T-helper 17 cell (primary cell): ENCODE data around the gene CCNT2. TPM values are rescaled to one million over a fixed set of nuclear protein-coding genes. Genes with fewer than 3 reads are reported as not detected.

ENCODE experiments used
- ATAC-seq: fragments of 150-1000 bp; cut with Tn5 transposase; 2 replicates; pipeline ENCODE4 v1.10.0; 2021; ENCODE audit warnings: mild to moderate bottlenecking, moderate library complexity
- DNase-seq, 3 donors: peaks; one replicate each; pipeline versions ENCODE4 v3.0.0 to v3.0.0-alpha.2; 2020 to 2021
- H3K9me3 ChIP-seq: one replicate; pipeline ENCODE4 v1.7.0; 2013; ENCODE audit warnings: low read length, mild to moderate bottlenecking; ENCODE audit not compliant: control insufficient read depth, poor library complexity, severe bottlenecking
- H3K27ac Mint-ChIP-seq: one replicate; pipeline ENCODE4 v1.8.0; 2022; ENCODE audit warnings: mild to moderate bottlenecking, moderate library complexity, mixed read lengths
- H3K27me3 Mint-ChIP-seq: one replicate; pipeline ENCODE4 v1.8.0; 2022; ENCODE audit warnings: mixed read lengths
- H3K36me3 Mint-ChIP-seq: one replicate; pipeline ENCODE4 v1.8.0; 2022; ENCODE audit warnings: low read depth, mixed read lengths
- H3K4me1 Mint-ChIP-seq: one replicate; pipeline ENCODE4 v1.8.0; 2022; ENCODE audit warnings: mild to moderate bottlenecking, mixed read lengths
- H3K4me3 Mint-ChIP-seq: one replicate; pipeline ENCODE4 v1.8.0; 2022; ENCODE audit warnings: mild to moderate bottlenecking, moderate library complexity, mixed read lengths
- total RNA-seq, 4 donors: library from RNA in 2 of 4; stranded (reverse) in 2 of 4; gene quantifications; one replicate each; pipeline ENCODE4 v1.2.3 and lab custom pipeline; 2022 to 2026

CCNT2 gene
- total RNA-seq, 2 donors from 2014 or later: 56.9 to 80.5 TPM

DNA sequence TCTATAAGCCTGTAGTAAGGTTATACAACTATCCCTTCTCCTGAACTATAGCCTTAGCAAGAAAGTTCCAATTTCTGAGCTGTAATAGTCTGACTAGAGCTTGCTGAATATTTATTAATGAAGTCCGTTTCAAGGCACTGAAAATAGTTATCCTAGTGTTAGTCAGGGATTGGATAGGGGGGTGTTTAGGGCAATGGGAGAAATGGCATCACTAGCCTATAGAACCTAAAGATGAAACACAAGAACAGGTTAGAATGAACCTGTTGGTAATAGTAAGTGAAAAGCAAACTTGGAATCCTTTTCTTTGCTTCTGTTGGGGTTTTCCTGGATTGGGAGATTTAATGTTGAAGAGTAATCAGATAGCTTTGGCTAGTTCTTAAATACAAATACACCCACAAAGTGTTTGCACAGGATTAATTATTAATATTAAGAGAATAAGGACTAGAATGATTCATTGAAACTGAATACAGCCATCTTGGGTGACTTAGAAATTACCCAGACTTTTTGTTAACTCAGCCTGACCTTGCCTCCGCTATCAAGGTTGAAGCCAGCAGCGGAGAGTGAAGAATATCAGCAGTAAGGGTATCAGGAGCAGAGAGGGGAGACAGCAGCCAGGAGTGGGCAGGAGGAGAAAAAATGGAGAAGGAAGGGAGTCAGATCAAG, 14.4 kb downstream of the CCNT2 start:
- no peak for ATAC-seq
- Mint-ChIP-seq H3K36me3 (peaks cover 5% of the 10 kb centered on the region), H3K4me1 (peaks cover 43% of the 10 kb centered on the region), H3K27me3 (no peaks in the 10 kb centered on the region), H3K4me3 (peak overlapping the region; percentile 68), H3K27ac (peak overlapping the region; percentile 83)
- no peaks in the 10 kb centered on the region for H3K9me3 ChIP-seq
- DNase-seq: no peak

DNA sequence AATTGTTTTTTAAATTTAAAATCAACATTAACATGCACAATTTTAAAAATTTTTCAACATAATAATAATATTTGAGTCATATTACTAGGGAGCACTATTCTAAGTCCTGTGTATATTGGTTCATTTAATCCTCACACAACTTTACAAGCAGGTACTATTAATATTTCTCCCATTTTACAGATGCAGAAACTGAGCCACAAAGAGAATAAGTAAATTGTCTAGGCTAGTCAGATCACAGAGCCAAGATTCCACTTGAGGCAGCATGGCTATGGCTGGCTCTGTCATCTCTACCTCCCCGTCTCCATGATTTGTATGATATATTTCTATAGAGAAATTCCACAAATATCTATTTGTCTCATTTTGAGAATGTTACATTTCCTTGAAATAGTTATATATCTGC, 15.1 kb downstream of the CCNT2 start:
- DNase-seq (no peak), ATAC-seq (no peak)
- H3K36me3 Mint-ChIP-seq: peaks cover 5% of the 10 kb centered on the region
- peaks cover 40% of the 10 kb centered on the region for H3K4me1 Mint-ChIP-seq
- H3K4me3 Mint-ChIP-seq: no peak overlapping the region
- H3K27ac Mint-ChIP-seq: peak overlapping the region; percentile 83
- no peaks in the 10 kb centered on the region for H3K9me3 ChIP-seq
- no peaks in the 10 kb centered on the region for H3K27me3 Mint-ChIP-seq

DNA sequence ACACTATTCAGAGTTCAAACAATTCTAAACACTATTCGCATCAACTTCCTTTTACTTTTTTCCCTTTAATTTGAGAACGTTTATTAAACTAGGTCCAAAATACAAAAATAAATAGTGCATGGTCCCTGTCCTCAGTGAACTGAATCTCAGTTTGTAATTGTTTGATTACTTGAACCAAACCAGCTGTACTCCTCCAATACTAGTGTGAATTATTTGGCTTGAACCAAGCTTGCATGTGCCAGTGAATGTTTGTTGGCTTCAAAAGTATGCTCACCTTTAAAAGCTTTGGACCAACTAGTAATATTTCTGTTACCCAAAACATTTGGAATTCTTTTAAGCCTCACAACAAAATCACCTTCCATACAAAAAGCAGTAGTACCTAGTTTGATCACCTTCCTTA, 15.5 kb downstream of the CCNT2 start:
- peak overlapping the region; percentile 11 for H3K27ac Mint-ChIP-seq
- no peaks in the 10 kb centered on the region for H3K27me3 Mint-ChIP-seq
- peaks cover 5% of the 10 kb centered on the region for H3K36me3 Mint-ChIP-seq
- DNase-seq (no peak), ATAC-seq (no peak)
- peaks cover 39% of the 10 kb centered on the region for H3K4me1 Mint-ChIP-seq
- no peaks in the 10 kb centered on the region for H3K9me3 ChIP-seq
- no peak overlapping the region for H3K4me3 Mint-ChIP-seq

DNA sequence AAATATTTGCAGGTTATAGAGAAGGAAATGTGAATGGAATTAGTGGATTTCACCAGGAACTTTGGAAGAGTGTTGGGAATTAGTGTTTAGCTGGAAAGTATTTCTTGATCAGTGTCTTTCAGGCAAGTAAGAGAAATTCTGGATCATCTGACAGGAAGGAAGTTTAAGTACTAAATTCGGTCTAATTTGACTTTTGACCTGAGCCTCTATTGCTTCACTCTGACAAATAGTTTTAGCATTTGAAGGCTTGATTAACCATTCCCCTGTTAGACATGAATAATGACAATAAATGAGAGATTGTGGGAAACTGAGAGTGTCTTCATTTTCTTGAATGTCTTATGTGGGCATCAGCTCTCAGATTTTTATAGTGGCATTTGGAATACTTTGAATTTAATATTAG, 16.0 kb downstream of the CCNT2 start:
- DNase-seq: no peak
- Mint-ChIP-seq H3K4me3 (no peak overlapping the region), H3K27me3 (no peaks in the 10 kb centered on the region), H3K27ac (peak overlapping the region; percentile 11), H3K4me1 (peaks cover 38% of the 10 kb centered on the region), H3K36me3 (peaks cover 5% of the 10 kb centered on the region)
- no peak for ATAC-seq
- no peaks in the 10 kb centered on the region for H3K9me3 ChIP-seq

DNA sequence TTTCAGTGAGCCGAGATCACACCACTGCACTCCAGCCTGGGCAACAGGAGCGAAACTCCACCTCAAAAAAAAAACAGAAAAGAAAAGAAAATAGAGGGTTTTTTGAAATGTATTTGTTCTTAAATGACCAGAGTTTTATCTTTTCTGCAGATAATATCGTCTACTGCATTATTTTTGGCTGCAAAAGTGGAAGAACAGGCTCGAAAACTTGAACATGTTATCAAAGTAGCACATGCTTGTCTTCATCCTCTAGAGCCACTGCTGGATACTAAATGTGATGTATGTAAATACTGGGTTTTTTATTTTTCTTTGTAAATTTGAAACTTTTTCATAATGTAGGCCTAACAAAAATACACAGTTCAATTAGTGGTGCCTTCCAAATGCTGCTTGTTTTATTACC, 18.1 kb downstream of the CCNT2 start:
- no peak overlapping the region for H3K4me3 Mint-ChIP-seq
- peaks cover 7% of the 10 kb centered on the region for H3K36me3 Mint-ChIP-seq
- H3K4me1 Mint-ChIP-seq: peaks cover 21% of the 10 kb centered on the region

DNA sequence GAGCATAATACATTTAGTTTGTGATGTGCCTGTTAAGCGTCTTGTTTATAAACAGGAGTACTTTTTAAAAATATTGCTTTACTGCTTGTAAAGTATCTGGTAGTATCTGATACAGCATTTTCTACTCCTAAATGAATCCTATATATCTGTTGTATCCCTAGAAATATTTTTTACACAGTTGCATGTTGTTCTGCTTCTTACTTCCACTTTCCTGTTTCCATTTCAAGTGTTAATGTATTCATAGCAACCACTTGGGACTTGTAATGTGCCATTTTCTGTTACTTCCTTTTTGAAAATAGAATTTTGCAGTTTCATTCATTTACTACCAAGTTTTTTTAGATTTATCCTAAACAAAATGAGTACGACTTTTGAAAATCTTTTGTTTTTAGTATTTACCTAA, 24.9 kb downstream of the CCNT2 start:
- H3K36me3 Mint-ChIP-seq: peaks cover 2% of the 10 kb centered on the region
- peaks cover 7% of the 10 kb centered on the region for H3K4me1 Mint-ChIP-seq
- ATAC-seq: no peak
- H3K27me3 Mint-ChIP-seq: no peaks in the 10 kb centered on the region
- H3K9me3 ChIP-seq: no peaks in the 10 kb centered on the region
- no peak overlapping the region for H3K4me3 Mint-ChIP-seq
- no peak for DNase-seq
- no peak overlapping the region for H3K27ac Mint-ChIP-seq

More for the DNA sequence above, 18.1 kb downstream of the CCNT2 start:
- DNase-seq (no peak), ATAC-seq (no peak)
- Mint-ChIP-seq H3K27ac (no peak overlapping the region), H3K27me3 (no peaks in the 10 kb centered on the region)
- no peaks in the 10 kb centered on the region for H3K9me3 ChIP-seq

DNA sequence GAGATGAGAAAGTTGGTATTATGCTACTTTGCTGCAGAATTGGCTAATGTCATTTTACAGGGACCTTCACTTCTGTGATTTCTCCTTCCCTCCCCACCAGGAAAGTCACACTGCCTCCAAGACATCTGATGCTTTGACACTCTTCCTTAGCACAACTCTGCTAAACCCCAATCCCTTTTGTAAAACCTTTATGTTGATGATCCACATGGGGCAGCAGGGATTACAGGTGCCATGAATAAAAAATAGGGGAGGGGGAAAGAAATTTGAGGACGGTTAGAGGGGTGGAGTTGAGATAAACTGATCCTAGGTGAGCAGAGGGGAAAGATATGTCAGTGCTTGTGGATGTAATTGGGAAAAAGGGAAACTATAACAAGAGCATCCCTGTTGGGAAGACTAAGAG, 26.4 kb downstream of the CCNT2 start:
- peaks cover 3% of the 10 kb centered on the region for H3K36me3 Mint-ChIP-seq
- no peak for DNase-seq

DNA sequence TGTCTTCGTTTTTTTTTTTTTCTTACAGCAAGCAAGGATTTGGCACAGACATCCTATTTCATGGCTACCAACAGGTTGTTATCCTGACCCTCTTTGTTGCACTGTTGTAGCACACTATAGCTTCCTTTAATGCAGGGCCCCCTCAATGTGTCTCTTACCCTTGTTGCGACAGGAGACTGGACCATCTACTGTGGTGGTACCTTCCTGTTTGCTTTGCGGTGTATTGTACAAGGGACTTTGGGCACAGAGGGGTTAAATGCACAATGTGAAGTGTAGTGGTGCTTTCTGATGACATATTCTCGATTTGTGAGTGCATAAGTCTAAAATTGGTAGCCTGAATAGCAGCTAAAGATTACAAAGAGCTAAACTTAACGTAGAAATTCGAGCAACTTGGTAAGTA, 27.5 kb downstream of the CCNT2 start:
- no peak for ATAC-seq
- Mint-ChIP-seq H3K36me3 (peaks cover 2% of the 10 kb centered on the region), H3K27ac (peak overlapping the region; percentile 49), H3K4me3 (no peak overlapping the region), H3K27me3 (no peaks in the 10 kb centered on the region), H3K4me1 (peaks cover 10% of the 10 kb centered on the region)
- no peak for DNase-seq
- H3K9me3 ChIP-seq: no peaks in the 10 kb centered on the region

More for the DNA sequence above, 26.4 kb downstream of the CCNT2 start:
- Mint-ChIP-seq H3K27me3 (no peaks in the 10 kb centered on the region), H3K4me3 (peak overlapping the region; percentile 7), H3K27ac (peak overlapping the region; percentile 49), H3K4me1 (peaks cover 8% of the 10 kb centered on the region)
- H3K9me3 ChIP-seq: no peaks in the 10 kb centered on the region
- ATAC-seq: no peak

DNA sequence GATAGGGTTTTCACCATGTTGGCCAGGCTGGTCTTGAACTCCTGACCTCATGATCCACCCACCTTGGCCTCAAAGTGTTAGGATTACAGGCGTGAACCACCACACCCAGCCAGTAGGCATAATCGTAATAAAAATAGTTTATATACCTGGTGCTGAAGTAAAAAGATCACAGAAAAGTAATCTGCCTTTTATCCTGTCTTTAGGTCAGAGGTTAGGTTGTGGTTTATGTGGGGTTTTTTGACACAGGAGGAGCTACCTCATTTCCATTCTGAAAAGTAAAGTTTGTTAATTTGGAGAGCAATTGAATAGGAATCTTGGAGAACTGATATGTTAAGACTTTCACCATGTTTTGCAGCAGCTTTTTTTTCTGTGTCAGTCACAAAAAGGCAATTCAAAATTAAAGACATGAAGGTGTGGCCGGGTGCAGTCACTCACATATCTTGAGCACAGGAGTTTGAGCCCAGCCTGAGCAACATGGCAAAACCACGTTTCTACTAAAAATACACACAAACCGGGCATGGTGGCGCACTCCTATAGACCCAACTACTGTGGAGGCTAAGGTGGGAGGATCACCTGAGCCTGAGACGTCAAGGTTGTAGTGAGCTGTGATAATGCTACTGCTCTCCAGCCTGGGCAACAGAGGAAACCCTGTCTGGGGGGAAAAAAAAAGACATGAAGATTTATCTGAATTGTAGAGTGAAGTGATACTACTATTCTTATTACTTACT, 31.5 kb downstream of the CCNT2 start:
- Mint-ChIP-seq H3K4me3 (no peak overlapping the region), H3K4me1 (peaks cover 12% of the 10 kb centered on the region), H3K27ac (peak overlapping the region; percentile 54), H3K36me3 (peaks cover 10% of the 10 kb centered on the region), H3K27me3 (no peaks in the 10 kb centered on the region)
- DNase-seq (no peak), ATAC-seq (peak; percentile 61)
- no peaks in the 10 kb centered on the region for H3K9me3 ChIP-seq

DNA sequence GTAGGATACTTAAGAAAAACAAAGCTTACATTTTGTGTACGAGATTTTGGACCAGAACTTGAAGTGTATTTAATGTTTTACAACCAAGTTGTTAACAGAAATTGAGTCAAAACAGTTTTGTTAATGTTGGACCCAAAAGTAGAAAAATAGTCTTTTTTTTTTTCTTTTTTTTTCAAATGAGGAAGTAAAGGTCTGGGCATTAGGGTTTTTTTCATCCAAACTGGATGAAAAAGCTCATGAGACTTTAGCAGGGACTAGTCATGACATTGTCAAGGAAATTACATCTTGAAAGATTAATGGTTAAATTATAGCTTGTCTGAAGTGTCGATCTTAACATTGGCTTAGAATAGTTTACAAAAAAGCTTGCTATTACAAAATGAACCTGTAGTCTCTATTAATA, 32.3 kb downstream of the CCNT2 start:
- peaks cover 12% of the 10 kb centered on the region for H3K4me1 Mint-ChIP-seq
- no peak overlapping the region for H3K4me3 Mint-ChIP-seq
- peaks cover 10% of the 10 kb centered on the region for H3K36me3 Mint-ChIP-seq
- no peak overlapping the region for H3K27ac Mint-ChIP-seq
- H3K27me3 Mint-ChIP-seq: no peaks in the 10 kb centered on the region
- ATAC-seq: no peak
- no peaks in the 10 kb centered on the region for H3K9me3 ChIP-seq
- DNase-seq: no peak

DNA sequence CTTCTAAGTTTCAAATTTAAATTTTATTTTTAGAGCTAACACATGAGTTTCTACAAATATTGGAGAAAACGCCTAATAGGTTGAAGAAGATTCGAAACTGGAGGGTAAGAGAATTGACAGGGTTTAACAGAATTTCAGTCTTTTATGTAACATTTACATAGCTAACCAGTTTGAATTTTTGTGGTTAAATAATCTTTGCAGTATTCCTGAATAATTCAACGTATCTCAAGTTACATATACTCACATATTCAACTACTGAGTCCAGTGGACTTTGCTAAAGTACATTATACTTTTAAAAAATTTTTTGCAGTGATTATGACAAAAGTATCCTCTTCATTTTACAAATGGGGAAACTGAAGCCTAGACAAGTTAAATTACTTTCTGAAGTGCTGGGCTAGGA, 34.0 kb downstream of the CCNT2 start:
- no peak for DNase-seq
- Mint-ChIP-seq H3K4me3 (no peak overlapping the region), H3K27me3 (no peaks in the 10 kb centered on the region), H3K4me1 (peaks cover 11% of the 10 kb centered on the region), H3K36me3 (peaks cover 10% of the 10 kb centered on the region), H3K27ac (no peak overlapping the region)
- H3K9me3 ChIP-seq: no peaks in the 10 kb centered on the region
- no peak for ATAC-seq

DNA sequence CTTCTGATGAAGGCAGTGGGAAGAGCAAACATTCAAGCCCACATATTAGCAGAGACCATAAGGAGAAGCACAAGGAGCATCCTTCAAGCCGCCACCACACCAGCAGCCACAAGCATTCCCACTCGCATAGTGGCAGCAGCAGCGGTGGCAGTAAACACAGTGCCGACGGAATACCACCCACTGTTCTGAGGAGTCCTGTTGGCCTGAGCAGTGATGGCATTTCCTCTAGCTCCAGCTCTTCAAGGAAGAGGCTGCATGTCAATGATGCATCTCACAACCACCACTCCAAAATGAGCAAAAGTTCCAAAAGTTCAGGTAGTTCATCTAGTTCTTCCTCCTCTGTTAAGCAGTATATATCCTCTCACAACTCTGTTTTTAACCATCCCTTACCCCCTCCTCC, 35.4 kb downstream of the CCNT2 start:
- Mint-ChIP-seq H3K36me3 (peaks cover 10% of the 10 kb centered on the region), H3K4me1 (peaks cover 8% of the 10 kb centered on the region), H3K4me3 (no peak overlapping the region), H3K27me3 (no peaks in the 10 kb centered on the region), H3K27ac (no peak overlapping the region)
- H3K9me3 ChIP-seq: no peaks in the 10 kb centered on the region
- ATAC-seq (no peak), DNase-seq (no peak)

DNA sequence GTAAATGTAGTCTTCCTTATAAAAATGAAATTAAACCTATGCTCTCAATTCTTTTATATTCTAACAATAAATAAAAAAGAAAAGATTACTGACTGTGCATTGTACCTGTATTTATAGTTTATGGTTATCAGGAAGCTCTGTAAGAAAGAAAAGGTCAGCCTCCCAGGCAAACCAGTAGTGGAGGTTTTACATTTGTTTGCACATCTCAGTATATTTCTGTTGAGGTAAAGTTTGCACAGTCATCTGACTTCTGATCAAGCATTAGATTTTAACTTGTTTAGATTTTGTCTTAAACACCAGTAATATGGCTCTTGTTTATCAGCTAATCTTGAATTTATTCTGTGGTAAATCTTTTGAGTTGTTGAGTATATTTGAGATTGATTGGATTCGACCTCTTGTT, 37.1 kb downstream of the CCNT2 start:
- H3K4me3 Mint-ChIP-seq: no peak overlapping the region
- no peaks in the 10 kb centered on the region for H3K27me3 Mint-ChIP-seq
- H3K9me3 ChIP-seq: no peaks in the 10 kb centered on the region
- peaks cover 7% of the 10 kb centered on the region for H3K4me1 Mint-ChIP-seq
- no peak overlapping the region for H3K27ac Mint-ChIP-seq
- H3K36me3 Mint-ChIP-seq: peaks cover 8% of the 10 kb centered on the region
- DNase-seq (no peak), ATAC-seq (no peak)

DNA sequence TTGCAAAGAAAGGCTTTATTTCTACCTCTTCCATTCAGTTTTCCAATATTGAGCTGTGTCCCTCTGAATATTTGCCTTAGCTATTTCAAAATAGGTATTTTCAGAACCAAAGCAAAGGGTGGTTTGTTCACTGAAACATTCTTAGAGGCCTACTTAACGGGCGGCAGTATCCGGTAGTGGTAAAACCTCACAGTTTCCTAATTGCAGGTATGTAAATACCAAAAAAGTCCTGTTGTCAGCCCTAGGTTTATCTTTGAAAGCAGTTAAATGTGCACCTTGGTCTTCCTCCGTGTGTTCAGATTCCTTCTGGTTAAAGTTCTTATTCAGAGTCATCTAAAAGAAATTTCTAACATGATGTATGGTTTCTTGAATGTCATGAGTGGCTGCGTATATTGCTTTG, 38.9 kb downstream of the CCNT2 start:
- DNase-seq (no peak), ATAC-seq (no peak)
- Mint-ChIP-seq H3K4me3 (no peak overlapping the region), H3K27ac (no peak overlapping the region), H3K4me1 (peaks cover 7% of the 10 kb centered on the region), H3K36me3 (peaks cover 5% of the 10 kb centered on the region), H3K27me3 (no peaks in the 10 kb centered on the region)
- H3K9me3 ChIP-seq: no peaks in the 10 kb centered on the region
